DND-41 (cell line): ENCODE measurements around the gene POU2F3.
A peak's percentile ranks its signal among the peaks of the same experiment; 100 is the strongest.

Experiments used
- ATAC-seq: fragments of 200-7000 bp; cut with Tn5 transposase; 3 replicates; pipeline ENCODE4 v1.9.1; 2021; ENCODE audit warnings: low read depth; ENCODE audit not compliant: insufficient read depth
- DNase-seq: peaks from one replicate; pipeline ENCODE4 v3.0.0-alpha.2; 2020
- H2AFZ ChIP-seq: 2 replicates; pipeline ENCODE4 v1.6.0; 2012; ENCODE audit warnings: low read depth, low read length
- H3K27ac ChIP-seq: 2 replicates; pipeline ENCODE4 v1.5.1; 2012; ENCODE audit warnings: low read length, inconsistent platforms
- H3K27me3 ChIP-seq: fragments of 200-600 bp; sonication (generic); 2 replicates; pipeline ENCODE4 v1.6.0; 2012; ENCODE audit warnings: low read length, mild to moderate bottlenecking, inconsistent platforms; ENCODE audit not compliant: insufficient read depth, poor library complexity
- H3K36me3 ChIP-seq: 2 replicates; pipeline ENCODE4 v1.5.1; 2012; ENCODE audit warnings: low read length, inconsistent platforms; ENCODE audit not compliant: insufficient read depth
- H3K4me1 ChIP-seq: 2 replicates; pipeline ENCODE4 v1.5.1; 2012; ENCODE audit warnings: mild to moderate bottlenecking, low read length; ENCODE audit not compliant: insufficient read depth
- H3K4me2 ChIP-seq: 2 replicates; pipeline ENCODE4 v1.6.0; 2012; ENCODE audit warnings: mild to moderate bottlenecking, moderate library complexity, low read length, inconsistent platforms; ENCODE audit not compliant: insufficient read depth
- H3K4me3 ChIP-seq, 2 experiments: fragments of 200-600 bp in 1 of 2; shearing (Covaris generic) in 1 of 2; 2 replicates each; pipeline ENCODE4 v1.5.1; 2012 to 2016; ENCODE audit warnings: inconsistent platforms in 2 of 2, low read length in 2 of 2, mild to moderate bottlenecking in 2 of 2, low read depth in 1 of 2, moderate library complexity in 1 of 2
- H3K79me2 ChIP-seq: 2 replicates; pipeline ENCODE4 v1.6.0; 2012; ENCODE audit warnings: low read length, inconsistent platforms; ENCODE audit not compliant: insufficient read depth
- H3K9ac ChIP-seq: 2 replicates; pipeline ENCODE4 v1.6.0; 2012; ENCODE audit warnings: low read depth, mild to moderate bottlenecking, inconsistent platforms, low read length, moderate library complexity
- H3K9me3 ChIP-seq: 2 replicates; pipeline ENCODE4 v1.5.1; 2012; ENCODE audit warnings: low read length, moderate library complexity, mild to moderate bottlenecking, inconsistent platforms; ENCODE audit not compliant: insufficient read depth, severe bottlenecking
- H4K20me1 ChIP-seq: 2 replicates; pipeline ENCODE4 v1.6.0; 2012; ENCODE audit warnings: low read length; ENCODE audit not compliant: insufficient read depth
- EZH2 ChIP-seq: IDR thresholded peaks from 3 replicates; pipeline ENCODE4 v1.6.1; 2012; ENCODE audit warnings: borderline replicate concordance, low read depth, mild to moderate bottlenecking, moderate library complexity, low read length, inconsistent platforms; ENCODE audit not compliant: severe bottlenecking
- TF ChIP-seq, protein P1 (sequence below): IDR thresholded peaks from 2 replicates; pipeline ENCODE4 v1.5.1; 2012; ENCODE audit warnings: borderline replicate concordance, low read length, moderate library complexity, mild to moderate bottlenecking; ENCODE audit not compliant: poor library complexity, severe bottlenecking; ENCODE audit errors: extremely low read depth

POU2F3 gene

GRCh38 chr11:120342678-120343077, 102.7 kb downstream of the POU2F3 start:
- DNase-seq, result no peak
- Histone ChIP-seq H3K9ac (no peak overlapping the region), H3K27me3 (peaks cover 64% of the 10 kb centered on the region), H3K4me3 (no peak overlapping the region), H2AFZ (no peak overlapping the region), H3K9me3 (no peaks in the 10 kb centered on the region), H4K20me1 (peaks cover 34% of the 10 kb centered on the region), H3K4me2 (no peak overlapping the region), H3K36me3 (no peaks in the 10 kb centered on the region), H3K4me1 (peaks cover 12% of the 10 kb centered on the region), H3K27ac (no peak overlapping the region), H3K79me2 (no peaks in the 10 kb centered on the region)
- TF ChIP-seq EZH2, result no peak
- TF ChIP-seq, protein P1, sequence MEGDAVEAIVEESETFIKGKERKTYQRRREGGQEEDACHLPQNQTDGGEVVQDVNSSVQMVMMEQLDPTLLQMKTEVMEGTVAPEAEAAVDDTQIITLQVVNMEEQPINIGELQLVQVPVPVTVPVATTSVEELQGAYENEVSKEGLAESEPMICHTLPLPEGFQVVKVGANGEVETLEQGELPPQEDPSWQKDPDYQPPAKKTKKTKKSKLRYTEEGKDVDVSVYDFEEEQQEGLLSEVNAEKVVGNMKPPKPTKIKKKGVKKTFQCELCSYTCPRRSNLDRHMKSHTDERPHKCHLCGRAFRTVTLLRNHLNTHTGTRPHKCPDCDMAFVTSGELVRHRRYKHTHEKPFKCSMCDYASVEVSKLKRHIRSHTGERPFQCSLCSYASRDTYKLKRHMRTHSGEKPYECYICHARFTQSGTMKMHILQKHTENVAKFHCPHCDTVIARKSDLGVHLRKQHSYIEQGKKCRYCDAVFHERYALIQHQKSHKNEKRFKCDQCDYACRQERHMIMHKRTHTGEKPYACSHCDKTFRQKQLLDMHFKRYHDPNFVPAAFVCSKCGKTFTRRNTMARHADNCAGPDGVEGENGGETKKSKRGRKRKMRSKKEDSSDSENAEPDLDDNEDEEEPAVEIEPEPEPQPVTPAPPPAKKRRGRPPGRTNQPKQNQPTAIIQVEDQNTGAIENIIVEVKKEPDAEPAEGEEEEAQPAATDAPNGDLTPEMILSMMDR, result no peak
- no peak for ATAC-seq

- no peaks in the 10 kb centered on the region for H3K36me3 ChIP-seq
- peaks cover 61% of the 10 kb centered on the region for H3K27me3 ChIP-seq
- peaks cover 31% of the 10 kb centered on the region for H4K20me1 ChIP-seq
- DNase-seq (no peak), ATAC-seq (no peak)
- TF ChIP-seq EZH2, result no peak
- TF ChIP-seq, protein P1, result no peak
- H3K27ac ChIP-seq, result no peak overlapping the region
- no peak overlapping the region for H3K9ac ChIP-seq
- no peak overlapping the region for H3K4me3 ChIP-seq
- no peaks in the 10 kb centered on the region for H3K9me3 ChIP-seq
- H3K79me2 ChIP-seq, result no peaks in the 10 kb centered on the region
- H3K4me1 ChIP-seq, result peaks cover 12% of the 10 kb centered on the region
- no peak overlapping the region for H3K4me2 ChIP-seq
- H2AFZ ChIP-seq, result no peak overlapping the region
Observed at GRCh38 chr11:120343429-120343828, 103.5 kb downstream of the POU2F3 start.

GRCh38 chr11:120344302-120345004, 104.5 kb downstream of the POU2F3 start:
- no peak overlapping the region for H3K4me3 ChIP-seq
- H3K79me2 ChIP-seq, result no peaks in the 10 kb centered on the region
- TF ChIP-seq, protein P1, result no peak
- no peak for TF ChIP-seq EZH2
- H3K4me2 ChIP-seq, result no peak overlapping the region
- H3K27ac ChIP-seq, result no peak overlapping the region
- H3K9me3 ChIP-seq, result no peaks in the 10 kb centered on the region
- no peaks in the 10 kb centered on the region for H3K36me3 ChIP-seq
- no peak overlapping the region for H3K9ac ChIP-seq
- peaks cover 25% of the 10 kb centered on the region for H4K20me1 ChIP-seq
- ATAC-seq, result peak; percentile 98
- DNase-seq, result peak; percentile 75
- peaks cover 12% of the 10 kb centered on the region for H3K4me1 ChIP-seq
- peaks cover 56% of the 10 kb centered on the region for H3K27me3 ChIP-seq
- no peak overlapping the region for H2AFZ ChIP-seq
